Fibroblast of lung (primary cell): ENCODE measurements around the gene SGIP1. TPM values are rescaled to one million over a fixed set of nuclear protein-coding genes. Genes with fewer than 3 reads are reported as not detected.

Experiments used
- DNase-seq, 2 donors: peaks; one replicate each; pipeline versions ENCODE4 v3.0.0 to v3.0.0-alpha.2; 2010; ENCODE audit warnings: low read depth in 2 of 2
- H2AFZ ChIP-seq: 2 replicates; pipeline ENCODE4 v1.5.1; 2012; ENCODE audit warnings: low read length, control low read depth, inconsistent platforms
- H3K27ac ChIP-seq: 2 replicates; pipeline ENCODE4 v1.5.1; 2011; ENCODE audit warnings: low read length, control low read depth; ENCODE audit not compliant: insufficient read depth
- H3K27me3 ChIP-seq: 2 replicates; pipeline ENCODE4 v1.5.1; 2011; ENCODE audit warnings: mild to moderate bottlenecking, low read length; ENCODE audit not compliant: control insufficient read depth, insufficient read depth
- H3K36me3 ChIP-seq: 2 replicates; pipeline ENCODE4 v1.5.1; 2011; ENCODE audit warnings: low read length; ENCODE audit not compliant: control insufficient read depth, insufficient read depth
- H3K4me1 ChIP-seq: 2 replicates; pipeline ENCODE4 v1.5.1; 2011; ENCODE audit warnings: low read length; ENCODE audit not compliant: control insufficient read depth, insufficient read depth; ENCODE audit errors: extremely low read depth
- H3K4me2 ChIP-seq: 2 replicates; pipeline ENCODE4 v1.5.1; 2011; ENCODE audit warnings: low read length, control low read depth; ENCODE audit not compliant: insufficient read depth; ENCODE audit errors: extremely low read depth
- H3K4me3 ChIP-seq, 4 experiments: fragments of 200-600 bp in 1 of 4; sonication (generic) in 1 of 4; replicated peaks in 1 of 4; 2 replicates each; pipeline ENCODE4 v1.5.1; 2011 to 2016; ENCODE audit warnings: low read length in 4 of 4, low read depth in 3 of 4, mild to moderate bottlenecking in 3 of 4, control low read depth in 2 of 4, inconsistent platforms in 1 of 4, mixed read lengths in 1 of 4; ENCODE audit not compliant: insufficient read depth in 1 of 4; ENCODE audit errors: control extremely low read depth in 1 of 4
- H3K79me2 ChIP-seq: 2 replicates; pipeline ENCODE4 v1.5.1; 2012; ENCODE audit warnings: mild to moderate bottlenecking, low read length, inconsistent platforms; ENCODE audit not compliant: control insufficient read depth, insufficient read depth
- H3K9ac ChIP-seq: 2 replicates; pipeline ENCODE4 v1.5.1; 2011; ENCODE audit warnings: mild to moderate bottlenecking, low read length, control low read depth; ENCODE audit not compliant: insufficient read depth
- H3K9me3 ChIP-seq: 2 replicates; pipeline ENCODE4 v1.5.1; 2012; ENCODE audit warnings: low read depth, low read length; ENCODE audit not compliant: control insufficient read depth, insufficient read depth
- H4K20me1 ChIP-seq: 2 replicates; pipeline ENCODE4 v1.5.1; 2011; ENCODE audit warnings: low read length; ENCODE audit not compliant: control insufficient read depth, insufficient read depth; ENCODE audit errors: extremely low read depth
- CTCF ChIP-seq, 2 donors: IDR thresholded peaks in 1 of 2; conservative IDR thresholded peaks in 1 of 2; 1 replicate in 1 of 2; 2 replicates in 1 of 2; pipeline ENCODE4 v1.5.1; 2011 to 2012; ENCODE audit warnings: low read length in 2 of 2, control low read depth in 1 of 2, inconsistent platforms in 1 of 2, low read depth in 1 of 2, mild to moderate bottlenecking in 1 of 2
- EZH2 ChIP-seq: IDR thresholded peaks from 2 replicates; pipeline ENCODE4 v1.5.1; 2012; ENCODE audit warnings: low read length, control low read depth, mild to moderate bottlenecking; ENCODE audit errors: missing control alignments
- polyA plus RNA-seq, 2 donors: library from polyadenylated mRNA; depleted of rRNA in 1 of 2; stranded (reverse) in 1 of 2; unstranded in 1 of 2; fragments of >200 nt; gene quantifications; 2 replicates each; pipeline ENCODE4 v1.2.1, GENCODE V29; 2011 to 2012; ENCODE audit warnings: missing spikeins in 1 of 2
- total RNA-seq: library from RNA; depleted of rRNA; stranded (reverse); fragments of >200 nt; gene quantifications from 2 replicates; pipeline ENCODE4 v1.2.1, GENCODE V29; 2014

Gene SGIP1
- total and polyA plus RNA-seq, 2 donors (not counting 1 experiment from before 2014, with no cell fraction given) = 37.8 to 77.6 TPM

DNA sequence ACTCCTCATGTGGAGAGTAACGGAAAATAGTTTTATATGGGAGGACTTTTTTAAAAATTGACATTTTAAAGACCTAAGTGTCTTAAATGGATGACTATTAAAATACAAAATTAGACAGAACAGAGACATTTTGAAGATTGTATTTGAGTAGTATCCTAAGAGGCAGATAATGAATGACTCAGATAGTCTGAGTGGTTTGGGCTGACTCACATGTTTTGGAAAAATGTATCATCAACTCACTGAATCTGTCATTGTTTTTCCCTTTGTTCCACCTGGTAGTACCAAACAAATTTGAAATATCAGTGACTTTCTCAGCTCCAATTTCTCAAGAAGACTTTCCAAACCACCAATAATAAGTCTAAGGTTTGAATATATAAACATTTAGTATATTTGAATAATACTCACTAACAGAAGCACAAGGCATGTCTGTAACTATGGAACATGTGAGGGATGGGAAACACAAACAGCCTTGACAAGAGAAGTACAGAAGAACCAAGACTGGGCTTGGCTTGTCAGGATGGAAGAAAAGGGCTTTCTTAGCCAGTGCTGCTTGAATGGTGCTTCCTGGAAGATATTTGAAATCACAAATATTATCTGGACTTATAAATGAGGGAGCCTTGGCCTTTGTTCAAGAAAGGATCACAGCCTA lies 90.6 kb downstream of the SGIP1 start:
- no peaks in the 10 kb centered on the region for H4K20me1 ChIP-seq
- H3K4me1 ChIP-seq = peaks cover 7% of the 10 kb centered on the region
- no peaks in the 10 kb centered on the region for H3K9me3 ChIP-seq
- no peak overlapping the region for H3K9ac ChIP-seq
- TF ChIP-seq CTCF (conservative IDR thresholded peaks at IDR 0.05 in 1 of 2, IDR thresholded peaks at IDR 0.05 in 1 of 2; ENCODE audit: low read depth in 1 of 2, low read length in 2 of 2) (no peak), EZH2 (no peak)
- no peaks in the 10 kb centered on the region for H3K27me3 ChIP-seq
- no peak overlapping the region for H3K4me2 ChIP-seq
- H2AFZ ChIP-seq = no peak overlapping the region
- peaks cover 2% of the 10 kb centered on the region for H3K36me3 ChIP-seq
- H3K4me3 ChIP-seq = no peak overlapping the region
- no peaks in the 10 kb centered on the region for H3K79me2 ChIP-seq
- peak; percentile 24 to 81 for DNase-seq
- H3K27ac ChIP-seq = peak overlapping the region; percentile 46

- Histone ChIP-seq H3K36me3 (peaks cover 4% of the 10 kb centered on the region), H3K9me3 (no peaks in the 10 kb centered on the region), H3K9ac (no peak overlapping the region), H2AFZ (no peak overlapping the region), H3K27ac (no peak overlapping the region), H3K79me2 (no peaks in the 10 kb centered on the region), H4K20me1 (no peaks in the 10 kb centered on the region), H3K4me3 (no peak overlapping the region), H3K4me1 (peaks cover 7% of the 10 kb centered on the region), H3K4me2 (no peak overlapping the region), H3K27me3 (no peaks in the 10 kb centered on the region)
- DNase-seq = peak in 1 of 2 donors; percentile 66
- TF ChIP-seq EZH2 = no peak
- no peak for TF ChIP-seq CTCF (conservative IDR thresholded peaks at IDR 0.05 in 1 of 2, IDR thresholded peaks at IDR 0.05 in 1 of 2; ENCODE audit: low read depth in 1 of 2, low read length in 2 of 2)
These were observed 92.3 kb downstream of the SGIP1 start for GRCh38 chr1:66626261-66626660.

DNA sequence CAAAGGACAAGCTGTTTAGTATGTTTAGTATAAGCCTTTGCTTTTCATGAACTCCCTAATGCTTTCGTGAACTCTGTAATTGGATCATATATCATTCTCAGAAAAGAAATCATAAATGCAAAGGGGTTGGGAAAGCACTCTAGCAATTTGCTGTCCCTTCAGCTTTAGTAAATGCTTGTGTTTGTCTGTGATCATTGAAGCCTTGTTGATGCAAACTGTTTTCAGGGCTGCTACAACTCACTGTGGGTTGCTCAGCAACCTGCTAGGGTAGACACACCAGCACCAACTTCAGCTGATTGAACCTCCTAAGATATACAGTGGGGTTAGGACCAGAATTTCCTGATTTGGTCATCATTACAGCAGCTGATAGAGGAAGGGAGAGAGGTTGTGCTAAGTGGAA lies 95.0 kb downstream of the SGIP1 start:
- H2AFZ ChIP-seq = no peak overlapping the region
- no peak overlapping the region for H3K9ac ChIP-seq
- no peaks in the 10 kb centered on the region for H3K79me2 ChIP-seq
- H3K27me3 ChIP-seq = no peaks in the 10 kb centered on the region
- TF ChIP-seq CTCF (conservative IDR thresholded peaks at IDR 0.05 in 1 of 2, IDR thresholded peaks at IDR 0.05 in 1 of 2; ENCODE audit: low read depth in 1 of 2, low read length in 2 of 2) (no peak), EZH2 (no peak)
- no peak for DNase-seq
- H3K27ac ChIP-seq = no peak overlapping the region
- H3K9me3 ChIP-seq = no peaks in the 10 kb centered on the region
- no peaks in the 10 kb centered on the region for H4K20me1 ChIP-seq
- peaks cover 4% of the 10 kb centered on the region for H3K36me3 ChIP-seq
- no peak overlapping the region for H3K4me3 ChIP-seq
- H3K4me2 ChIP-seq = no peak overlapping the region
- peaks cover 3% of the 10 kb centered on the region for H3K4me1 ChIP-seq
